Stomach smooth muscle (tissue), 2 donors: ENCODE results near the gene MRPS23.
"Not testable (repeated sequence)": the region's sequence is repeated elsewhere in the genome, so short reads cannot be mapped to it uniquely, and the experiment has no call there.

Source experiments
- H3K27ac ChIP-seq: one replicate; pipeline ENCODE4 v1.7.0; 2013; ENCODE audit warnings: mild to moderate bottlenecking, low read length, inconsistent platforms
- H3K27me3 ChIP-seq, 2 donors: one replicate each; pipeline ENCODE4 v1.7.0; 2013; ENCODE audit warnings: low read length in 2 of 2; ENCODE audit not compliant: insufficient read depth in 2 of 2, control insufficient read depth in 1 of 2
- H3K36me3 ChIP-seq, 2 donors: one replicate each; pipeline ENCODE4 v1.7.0; 2013; ENCODE audit warnings: low read length in 2 of 2; ENCODE audit not compliant: control insufficient read depth in 2 of 2, insufficient read depth in 2 of 2
- H3K4me1 ChIP-seq: one replicate; pipeline ENCODE4 v1.7.0; 2013; ENCODE audit warnings: low read length; ENCODE audit not compliant: control insufficient read depth, insufficient read depth
- H3K4me3 ChIP-seq, 2 donors: one replicate each; pipeline ENCODE4 v1.7.0; 2013; ENCODE audit warnings: low read length in 2 of 2
- H3K9ac ChIP-seq, 2 donors: one replicate each; pipeline ENCODE4 v1.7.0; 2013; ENCODE audit warnings: low read length in 2 of 2, mild to moderate bottlenecking in 1 of 2
- H3K9me3 ChIP-seq, 2 donors: one replicate each; pipeline ENCODE4 v1.7.0; 2013; ENCODE audit warnings: low read length in 2 of 2; ENCODE audit not compliant: control insufficient read depth in 2 of 2
- donor health status: healthy.
- donor health status: Pancreatic carcinoma.

Gene MRPS23

DNA sequence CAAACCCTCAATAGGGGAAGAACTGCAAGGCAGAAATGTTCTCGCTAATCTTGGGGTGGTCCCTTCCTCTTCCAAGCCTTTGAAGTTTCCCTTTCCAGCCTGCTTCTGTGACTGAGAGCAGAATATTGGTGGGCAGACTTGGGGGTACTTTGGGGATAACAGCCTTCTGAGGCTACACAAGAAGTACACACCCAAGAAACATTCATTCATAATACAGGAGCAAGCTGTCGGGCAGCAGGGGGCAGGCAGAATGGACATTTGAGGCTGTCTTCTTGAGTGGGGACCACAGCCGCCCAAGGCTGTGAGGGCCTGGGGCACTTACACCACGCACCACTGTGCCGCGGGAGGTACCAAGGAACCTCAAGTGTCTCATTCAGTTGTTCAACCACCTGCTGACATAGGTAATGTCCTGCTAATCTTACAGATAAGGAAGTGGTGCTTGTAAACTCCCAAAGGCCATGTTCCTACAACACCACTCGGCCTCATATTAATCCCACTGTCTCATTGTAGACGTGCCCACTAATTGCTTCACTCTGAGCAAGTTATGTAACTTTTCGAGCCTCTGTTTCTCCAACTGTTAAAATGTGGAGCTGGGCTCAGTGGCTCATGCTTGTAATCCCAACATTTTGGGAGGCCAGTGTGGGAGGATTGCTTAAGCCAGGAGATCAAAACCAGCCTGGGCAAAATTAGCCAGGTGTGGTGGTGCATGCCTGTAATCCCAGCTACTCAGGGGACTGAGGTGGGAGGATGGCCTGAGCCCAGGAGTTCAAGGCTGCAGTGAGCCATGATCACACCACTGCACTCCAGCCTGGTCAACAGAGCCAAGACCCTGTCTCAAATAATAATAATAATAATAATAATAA, 2.5 kb upstream of the MRPS23 start:
- Histone ChIP-seq H3K27ac (peak overlapping the region; percentile 90), H3K27me3 (no peaks in the 10 kb centered on the region), H3K9ac (peak overlapping the region; percentile 47 to 62), H3K36me3 (peaks cover 0 to 2% of the 10 kb centered on the region in 2 donors), H3K4me1 (peaks cover 63% of the 10 kb centered on the region), H3K9me3 (no peaks in the 10 kb centered on the region), H3K4me3 (peak overlapping the region; percentile 26 to 54)

GRCh38 chr17:57849163-57849873, 526 bp downstream of the MRPS23 start:
- Histone ChIP-seq H3K4me1 (peaks cover 45% of the 10 kb centered on the region), H3K36me3 (peaks cover 2% of the 10 kb centered on the region in 2 donors), H3K27ac (peak overlapping the region; percentile 95), H3K9me3 (no peaks in the 10 kb centered on the region), H3K9ac (peak overlapping the region; percentile 89 to 90), H3K4me3 (peak overlapping the region; percentile 98 to 99), H3K27me3 (no peaks in the 10 kb centered on the region)

- H3K9me3 ChIP-seq, H3K27ac ChIP-seq, H3K4me3 ChIP-seq, H3K36me3 ChIP-seq, H3K27me3 ChIP-seq, H3K9ac ChIP-seq: not testable (repeated sequence)
- peaks cover 22% of the 10 kb centered on the region for H3K4me1 ChIP-seq
Measured at GRCh38 chr17:57846056-57846945, 3.5 kb downstream of the MRPS23 start.

DNA sequence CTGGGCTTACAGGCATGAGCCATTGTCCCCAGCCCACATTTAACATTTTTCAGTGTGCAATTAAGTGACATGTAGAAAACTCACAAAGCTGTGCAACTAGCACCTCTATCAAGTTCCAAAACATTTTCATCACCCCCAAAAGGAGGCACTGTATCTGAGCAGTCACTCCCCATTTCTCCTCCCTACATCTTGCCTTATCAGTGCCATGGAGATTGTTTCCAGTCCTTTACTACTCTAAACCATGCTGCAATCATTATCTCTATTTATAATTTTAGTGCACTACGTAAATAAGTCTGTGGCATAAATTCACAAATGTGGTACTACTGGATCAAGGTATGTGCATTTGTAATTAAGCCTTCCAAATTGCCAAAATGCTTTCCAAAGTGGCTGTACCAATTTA, 7.6 kb downstream of the MRPS23 start:
- H3K36me3 ChIP-seq, result peaks cover 15 to 22% of the 10 kb centered on the region in 2 donors
- H3K4me1 ChIP-seq, result peaks cover 9% of the 10 kb centered on the region
- no peak overlapping the region for H3K27ac ChIP-seq

DNA sequence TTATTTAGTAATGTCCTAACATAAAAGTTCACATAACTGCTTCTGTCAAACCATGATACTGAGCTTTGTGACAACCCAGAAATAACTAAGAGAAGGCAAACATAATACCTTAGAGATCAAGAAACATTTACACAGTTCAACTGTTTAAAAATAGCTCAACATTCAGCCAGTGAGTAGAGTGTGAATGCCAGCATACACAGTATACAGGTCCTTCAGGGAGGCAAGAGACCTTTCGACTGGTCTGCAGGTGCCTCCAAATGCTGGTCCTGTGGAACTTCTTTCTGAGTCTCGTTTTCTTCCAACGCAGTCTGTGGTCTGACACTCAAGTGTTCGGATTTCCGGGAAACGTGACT, 10.3 kb downstream of the MRPS23 start:
- peaks cover 15 to 25% of the 10 kb centered on the region in 2 donors for H3K36me3 ChIP-seq
- H3K9me3 ChIP-seq, result no peaks in the 10 kb centered on the region
- H3K27me3 ChIP-seq, result no peaks in the 10 kb centered on the region
- H3K9ac ChIP-seq, result no peak overlapping the region
- no peak overlapping the region for H3K4me3 ChIP-seq
- peaks cover 13% of the 10 kb centered on the region for H3K4me1 ChIP-seq
- peak overlapping the region; percentile 33 for H3K27ac ChIP-seq

More for the DNA sequence above, 7.6 kb downstream of the MRPS23 start:
- Histone ChIP-seq H3K9ac (no peak overlapping the region), H3K9me3 (no peaks in the 10 kb centered on the region), H3K27me3 (no peaks in the 10 kb centered on the region), H3K4me3 (no peak overlapping the region)

DNA sequence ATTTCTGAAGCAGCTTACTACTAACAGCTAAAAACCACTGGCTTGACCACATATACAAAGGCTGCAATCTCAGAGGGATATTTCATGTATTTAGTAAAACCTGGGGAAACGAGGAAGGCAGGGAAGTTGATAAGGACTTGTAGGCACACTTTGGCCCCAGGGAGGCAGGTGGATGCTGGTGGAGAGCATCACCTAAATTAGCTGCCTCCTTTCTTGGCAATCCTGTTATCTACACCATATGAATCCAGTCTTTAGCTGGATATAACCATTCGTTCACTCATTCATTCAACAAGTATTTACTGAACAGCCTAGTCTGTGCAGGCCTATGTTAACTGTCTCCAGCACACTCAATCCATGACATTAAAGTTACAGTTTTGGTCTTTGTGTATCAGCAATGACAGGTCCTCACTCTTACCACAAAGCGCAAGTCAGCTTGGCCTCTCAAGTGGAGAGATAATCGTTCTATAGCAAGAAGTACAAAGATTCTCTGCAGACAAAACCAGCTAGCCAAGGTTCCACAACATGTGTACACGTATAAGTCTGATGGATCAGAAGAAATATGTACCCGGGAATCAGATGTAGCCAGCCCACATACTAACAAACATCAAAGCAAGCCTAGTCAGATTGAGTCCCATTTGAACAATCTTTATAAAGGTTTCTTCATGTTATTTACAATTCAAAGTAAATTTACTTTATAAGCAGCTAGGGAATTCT, 10.8 kb downstream of the MRPS23 start:
- Histone ChIP-seq H3K4me1 (peaks cover 18% of the 10 kb centered on the region), H3K9ac (no peak overlapping the region), H3K27ac (peak overlapping the region; percentile 33), H3K36me3 (peaks cover 15 to 25% of the 10 kb centered on the region in 2 donors), H3K27me3 (no peaks in the 10 kb centered on the region), H3K9me3 (no peaks in the 10 kb centered on the region), H3K4me3 (no peak overlapping the region)

- H3K27me3 ChIP-seq, result no peaks in the 10 kb centered on the region
- H3K9me3 ChIP-seq, result no peaks in the 10 kb centered on the region
- H3K27ac ChIP-seq, result peak overlapping the region; percentile 33
- H3K4me3 ChIP-seq, result no peak overlapping the region
- H3K4me1 ChIP-seq, result peaks cover 22% of the 10 kb centered on the region
- no peak overlapping the region for H3K9ac ChIP-seq
- peaks cover 15 to 25% of the 10 kb centered on the region in 2 donors for H3K36me3 ChIP-seq
Measured at GRCh38 chr17:57838453-57838852, 11.4 kb downstream of the MRPS23 start.

DNA sequence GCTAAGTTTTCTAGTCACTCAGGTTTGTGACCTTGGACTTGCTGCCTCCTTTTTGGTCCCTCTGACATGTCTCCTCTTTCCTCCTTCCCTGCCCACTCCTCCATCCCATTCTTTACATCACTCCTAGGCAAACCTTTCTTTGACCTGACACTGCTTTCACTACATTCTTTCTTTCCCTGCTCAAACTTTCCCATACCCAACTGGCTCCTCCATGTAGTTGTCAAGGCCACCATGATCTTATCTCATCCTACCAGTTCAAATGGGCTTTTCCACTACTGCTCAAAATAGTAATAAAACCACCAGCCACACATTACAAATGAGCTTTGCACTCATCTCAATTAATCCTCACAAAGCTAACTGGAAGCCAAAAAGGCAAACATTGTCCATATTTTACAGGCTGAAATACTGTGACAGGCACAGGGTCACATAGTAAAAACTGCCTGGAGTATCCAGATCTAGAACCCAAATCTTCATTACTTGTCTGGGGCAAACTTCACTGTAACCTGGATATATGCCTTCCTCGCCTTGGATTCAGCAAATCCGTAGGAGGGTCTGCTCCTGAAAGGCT, 14.4 kb downstream of the MRPS23 start:
- Histone ChIP-seq H3K4me1 (peaks cover 30% of the 10 kb centered on the region), H3K4me3 (no peak overlapping the region), H3K36me3 (peaks cover 12 to 22% of the 10 kb centered on the region in 2 donors), H3K9me3 (no peaks in the 10 kb centered on the region), H3K9ac (peak overlapping the region in 1 of 2 donors; percentile 69), H3K27me3 (no peaks in the 10 kb centered on the region), H3K27ac (peak overlapping the region; percentile 96)

DNA sequence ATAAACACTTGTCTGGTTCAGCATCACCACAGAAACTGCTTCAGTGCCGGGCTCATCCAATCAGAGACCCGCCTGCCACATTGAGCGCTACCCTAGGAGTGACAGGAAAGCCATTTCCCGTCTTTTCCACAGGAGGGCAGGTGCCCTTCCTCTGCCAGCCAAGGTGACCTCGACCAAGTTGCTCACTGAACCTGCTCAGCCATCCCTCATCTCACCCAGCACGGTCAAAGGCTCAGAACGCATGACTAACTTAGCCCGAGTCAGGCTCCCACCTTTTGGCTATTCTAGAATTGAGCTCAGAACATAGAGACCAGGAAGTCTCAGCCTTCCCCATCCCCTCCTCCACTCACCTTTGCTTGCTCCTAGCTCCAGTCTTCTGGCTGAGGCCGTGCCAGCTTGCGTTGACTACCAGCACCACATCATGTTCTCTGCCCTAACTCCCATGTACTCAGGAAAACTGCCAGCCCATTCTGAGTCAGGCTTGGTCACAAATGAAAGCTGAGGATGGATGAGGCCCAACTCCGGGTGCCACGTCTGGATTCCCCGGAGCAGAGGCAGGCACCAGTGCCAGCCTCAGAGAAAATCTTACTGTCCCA, 15.6 kb downstream of the MRPS23 start:
- peak overlapping the region in 1 of 2 donors; percentile 44 for H3K4me3 ChIP-seq
- peak overlapping the region in 1 of 2 donors; percentile 69 for H3K9ac ChIP-seq
- H3K4me1 ChIP-seq, result peaks cover 27% of the 10 kb centered on the region
- H3K27me3 ChIP-seq, result no peaks in the 10 kb centered on the region
- H3K9me3 ChIP-seq, result no peaks in the 10 kb centered on the region
- H3K36me3 ChIP-seq, result peaks cover 9 to 15% of the 10 kb centered on the region in 2 donors
- H3K27ac ChIP-seq, result peak overlapping the region; percentile 96
